D721Med (cell line): ENCODE results near the gene ARHGEF18.

ENCODE experiments used
- DNase-seq: peaks from one replicate; pipeline ENCODE4 v3.0.0; 2011; ENCODE audit warnings: low spot score; ENCODE audit not compliant: insufficient read length
- FAIRE-seq: peaks from 2 replicates; lab custom pipeline; 2011; peaks lifted over from hg19 to GRCh38; lab: Jason Lieb, UNC
- TF ChIP-seq, protein P1 (sequence below): IDR thresholded peaks from 2 replicates; pipeline ENCODE4 v1.5.1; 2012; ENCODE audit warnings: mild to moderate bottlenecking, control low read depth; ENCODE audit not compliant: insufficient read depth; ENCODE audit errors: missing control alignments

Gene ARHGEF18

DNA sequence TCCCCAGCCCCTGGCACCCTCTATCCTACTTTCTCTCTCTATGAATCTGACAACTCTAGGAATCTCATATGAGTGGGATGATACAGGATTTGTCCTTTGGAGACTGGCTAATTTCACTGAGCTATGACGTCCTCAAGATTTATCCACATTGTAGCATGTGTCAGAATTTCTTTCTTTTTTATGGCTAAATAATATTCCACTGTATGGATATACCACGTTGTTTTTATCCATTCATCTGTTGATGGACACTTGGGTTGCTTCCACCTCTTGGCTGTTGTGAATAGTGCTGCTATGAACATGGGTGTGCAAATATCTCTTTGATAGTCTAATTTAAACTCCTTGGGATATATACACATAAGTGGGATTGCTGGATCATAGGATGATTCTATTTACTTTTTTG, 30.6 kb upstream of the ARHGEF18 start:
- FAIRE-seq: no peak

DNA sequence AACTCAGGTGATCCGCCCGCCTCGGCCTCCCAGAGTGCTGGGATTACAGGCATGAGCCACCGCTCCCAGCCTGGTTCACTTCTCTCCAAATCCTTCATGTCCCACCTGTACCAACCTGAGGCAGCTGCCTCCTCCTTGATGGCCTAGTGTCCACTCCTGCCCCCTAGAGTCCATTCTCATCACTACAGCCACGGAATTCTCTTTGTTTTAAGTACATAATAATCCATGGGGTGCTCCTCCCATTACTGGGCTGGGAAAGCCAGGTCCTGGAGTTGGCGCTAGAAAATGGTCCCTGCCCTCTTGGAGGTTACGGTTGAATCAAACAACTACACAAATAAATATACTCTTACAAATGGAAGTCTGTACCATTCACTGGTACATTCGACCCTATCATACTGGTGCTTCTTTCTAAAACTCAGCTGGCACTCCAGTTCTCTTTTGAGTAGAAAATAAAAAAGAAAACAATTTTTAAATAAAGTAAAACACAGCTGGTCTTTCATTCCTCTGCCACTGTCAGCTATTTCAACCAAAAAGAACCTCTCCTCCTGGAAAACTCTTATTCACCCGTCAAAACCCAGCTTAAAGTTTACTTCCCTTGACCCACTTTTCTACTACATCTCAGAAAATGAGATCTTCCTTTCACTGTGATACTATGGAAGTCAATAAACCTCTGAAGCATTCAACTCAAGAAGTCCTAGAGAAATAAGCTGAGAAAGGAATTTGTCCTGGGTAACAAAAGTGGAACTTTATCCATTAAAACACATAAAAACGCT, 22.4 kb upstream of the ARHGEF18 start:
- TF ChIP-seq, protein P1, sequence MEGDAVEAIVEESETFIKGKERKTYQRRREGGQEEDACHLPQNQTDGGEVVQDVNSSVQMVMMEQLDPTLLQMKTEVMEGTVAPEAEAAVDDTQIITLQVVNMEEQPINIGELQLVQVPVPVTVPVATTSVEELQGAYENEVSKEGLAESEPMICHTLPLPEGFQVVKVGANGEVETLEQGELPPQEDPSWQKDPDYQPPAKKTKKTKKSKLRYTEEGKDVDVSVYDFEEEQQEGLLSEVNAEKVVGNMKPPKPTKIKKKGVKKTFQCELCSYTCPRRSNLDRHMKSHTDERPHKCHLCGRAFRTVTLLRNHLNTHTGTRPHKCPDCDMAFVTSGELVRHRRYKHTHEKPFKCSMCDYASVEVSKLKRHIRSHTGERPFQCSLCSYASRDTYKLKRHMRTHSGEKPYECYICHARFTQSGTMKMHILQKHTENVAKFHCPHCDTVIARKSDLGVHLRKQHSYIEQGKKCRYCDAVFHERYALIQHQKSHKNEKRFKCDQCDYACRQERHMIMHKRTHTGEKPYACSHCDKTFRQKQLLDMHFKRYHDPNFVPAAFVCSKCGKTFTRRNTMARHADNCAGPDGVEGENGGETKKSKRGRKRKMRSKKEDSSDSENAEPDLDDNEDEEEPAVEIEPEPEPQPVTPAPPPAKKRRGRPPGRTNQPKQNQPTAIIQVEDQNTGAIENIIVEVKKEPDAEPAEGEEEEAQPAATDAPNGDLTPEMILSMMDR: peak; percentile 9
- DNase-seq (no peak), FAIRE-seq (no peak)

More for the DNA sequence above, 30.6 kb upstream of the ARHGEF18 start:
- TF ChIP-seq, protein P1: no peak
- DNase-seq: no peak

DNA sequence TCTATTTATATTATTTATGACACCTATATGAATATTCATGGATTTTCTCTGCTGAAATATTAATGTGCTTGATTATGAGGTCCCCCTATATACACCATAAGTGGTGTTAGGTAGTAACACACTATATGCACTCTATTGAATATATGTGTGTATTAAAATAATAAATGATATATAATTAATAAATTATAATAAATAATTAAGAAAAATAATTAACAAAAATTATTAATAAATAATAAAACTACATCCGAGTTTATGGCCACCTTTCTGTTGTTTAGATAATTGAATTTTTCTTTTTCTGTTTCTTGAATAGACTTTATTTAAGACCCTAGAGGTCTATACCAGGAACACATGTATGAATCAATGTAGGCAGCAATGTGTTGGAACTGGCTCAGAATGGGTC, 20.9 kb upstream of the ARHGEF18 start:
- FAIRE-seq (no peak), DNase-seq (no peak)
- TF ChIP-seq, protein P1: no peak

DNA sequence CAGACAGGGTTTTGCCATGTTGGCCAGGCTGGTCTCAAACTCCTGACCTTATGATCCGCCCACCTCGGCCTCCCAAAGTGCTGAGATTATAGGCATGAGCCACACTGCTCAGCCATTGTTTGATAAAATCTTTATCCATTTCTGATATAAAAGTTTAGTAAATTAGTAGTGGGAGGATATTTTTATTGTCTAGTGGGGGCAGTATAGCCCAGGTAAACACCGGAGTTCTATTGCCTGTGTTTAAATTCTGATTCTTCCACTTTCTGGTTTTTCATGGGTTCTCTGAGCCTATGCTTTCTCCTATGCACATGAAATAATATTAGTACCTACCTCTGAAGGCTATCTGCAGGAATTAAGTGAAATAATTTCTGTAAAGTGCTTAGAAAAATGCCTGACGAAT, 20.1 kb upstream of the ARHGEF18 start:
- no peak for DNase-seq
- TF ChIP-seq, protein P1: no peak
- FAIRE-seq: no peak

DNA sequence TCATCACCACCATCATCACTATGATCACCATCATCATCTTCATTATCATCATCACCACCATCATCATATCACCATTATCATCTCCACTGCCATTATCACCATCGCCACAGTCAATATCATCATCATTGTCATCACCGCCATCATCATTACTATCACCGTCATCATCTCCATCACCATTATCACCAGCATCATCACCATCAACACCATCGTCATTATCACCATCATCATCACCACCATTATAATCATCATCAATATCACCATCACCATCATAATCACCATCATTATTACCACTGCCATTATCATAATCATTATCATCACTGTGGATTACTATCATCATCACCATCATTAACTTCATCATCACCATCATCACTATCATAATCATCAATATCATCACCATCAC, 17.3 kb upstream of the ARHGEF18 start:
- TF ChIP-seq, protein P1: no peak
- DNase-seq (no peak), FAIRE-seq (no peak)

DNA sequence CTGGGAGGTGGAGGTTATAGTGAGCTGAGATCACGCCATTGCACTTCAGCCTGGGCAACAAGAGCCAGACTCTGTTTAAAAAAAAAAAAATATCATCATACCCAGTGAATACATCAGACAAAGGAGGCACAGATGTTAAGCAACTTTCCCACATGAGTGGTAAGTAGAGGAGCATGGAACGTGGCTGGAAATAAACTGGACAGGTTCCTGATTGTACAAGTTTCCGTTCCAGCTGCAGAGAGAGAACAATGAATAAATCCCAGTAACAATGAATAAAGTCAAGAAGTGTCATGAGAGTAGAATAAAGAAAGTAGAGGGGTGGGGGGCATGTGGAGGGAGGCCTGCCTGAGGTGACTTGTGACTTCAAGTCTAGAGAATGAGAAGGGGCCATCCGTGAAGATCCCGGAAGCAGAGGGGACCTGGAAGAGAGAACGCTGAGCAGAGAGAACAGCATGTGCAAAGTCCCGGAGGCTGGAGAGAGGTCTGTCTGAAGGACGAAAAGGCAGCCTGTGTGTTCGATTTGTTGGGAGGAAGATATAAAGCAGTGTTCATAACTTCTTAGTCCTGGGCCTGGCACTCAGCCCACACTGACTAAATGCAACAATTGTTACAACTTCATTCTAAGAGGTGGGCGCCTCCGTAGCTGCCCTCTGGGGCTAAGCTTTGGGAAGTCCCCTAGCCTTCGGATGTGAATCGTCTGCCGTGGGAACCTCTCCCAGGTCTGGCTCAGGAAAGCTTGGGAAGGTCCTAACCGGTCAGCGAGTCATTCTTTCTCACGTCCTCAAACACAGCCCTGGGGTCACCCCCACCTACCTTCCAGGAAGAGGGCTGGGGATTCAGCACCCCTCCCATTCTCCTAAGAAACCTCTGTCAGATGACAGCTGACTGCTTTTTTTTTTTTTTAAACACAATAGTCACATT, 15.3 kb upstream of the ARHGEF18 start:
- TF ChIP-seq, protein P1: no peak
- FAIRE-seq (no peak), DNase-seq (no peak)
